Pancreas (tissue), 10 donors: ENCODE measurements around the gene PPAN. TPM values are rescaled to one million over a fixed set of nuclear protein-coding genes. Genes with fewer than 3 reads are reported as not detected.

Source experiments
- ATAC-seq, 4 donors: fragments of 200-7000 bp; cut with Tn5 transposase; one replicate each; pipeline versions ENCODE4 v1.8.0 to v1.9.1; 2020; ENCODE audit warnings: mild to moderate bottlenecking in 4 of 4, moderate library complexity in 4 of 4
- DNase-seq, 6 donors: peaks; one replicate each; pipeline ENCODE4 v3.0.0-alpha.2; 2020
- FAIRE-seq: peaks from 2 replicates; lab custom pipeline; 2012; peaks lifted over from hg19 to GRCh38; lab: Jason Lieb, UNC
- H3K27ac ChIP-seq, 4 donors: fragments of 200-600 bp; sonication (generic); 1 replicate in 3 of 4; 2 replicates in 1 of 4; pipeline versions ENCODE4 v1.5.0 to v1.8.0; 2020
- H3K27me3 ChIP-seq, 4 donors: fragments of 200-600 bp; one replicate each; pipeline ENCODE4 v1.8.0; 2021
- H3K36me3 ChIP-seq, 3 donors: fragments of 200-600 bp; sonication (generic) in 1 of 3; one replicate each; pipeline versions ENCODE4 v1.5.0 to v1.8.0; 2020 to 2021
- H3K4me1 ChIP-seq, 3 donors: fragments of 200-600 bp; one replicate each; pipeline ENCODE4 v1.8.0; 2021
- H3K4me3 ChIP-seq, 4 donors: fragments of 200-600 bp; sonication (generic) in 2 of 4; one replicate each; pipeline versions ENCODE4 v1.5.0 to v1.8.0; 2020 to 2021
- H3K9me3 ChIP-seq, 4 donors: fragments of 200-600 bp; one replicate each; pipeline ENCODE4 v1.8.0; 2021
- WGBS, 2 donors: extraction: QIAGEN DNeasy Blood & Tissue Kit; methylation state at CpG; one replicate each; pipeline ENCODE4 v1.1.7; 2013; 5-methylcytosine and 5-hydroxymethylcytosine counted together
- intact Hi-C, 3 donors: fragments of 100-400 bp; cut with DNase I; formaldehyde crosslinking; loops; one replicate each; pipeline versions ENCODE4 v1.11.1 to v1.14.2; 2022
- polyA plus RNA-seq, 2 donors: library from polyadenylated mRNA; stranded (reverse); fragments of 200-250 nt; gene quantifications; one replicate each; pipeline ENCODE4 v1.2.3, GENCODE V29; 2013
- total RNA-seq, 6 donors: library from RNA; stranded (reverse); fragmentation: NEBNext Ultra II Directional in 4 of 6; extraction: Animal tissue kit (Norgen Biotek cat#: 25700) in 4 of 6; gene quantifications; one replicate each; pipeline versions ENCODE4 v1.2.1 to v1.2.4, GENCODE V29; 2021 to 2023
- TF ChIP-seq, protein P1 (sequence below), 4 donors: fragments of 200-600 bp; sonication (generic) in 3 of 4; IDR thresholded peaks; one replicate each; pipeline versions ENCODE4 v1.5.0 to v1.8.0; 2021; ENCODE audit warnings: antibody characterized with exemption in 4 of 4
- donor health status: healthy with polysubstance abuse.
- donor health status: DM: no; HTN: no; CAD: no; lungs with moderate emphysema.
- donor health status: DM: no; HTN: no; CAD: no.
- donor health status: control.
- donor health status: control.
- donor health status: Bipolar disorder and iron deficiency.
- donor health status: DM: yes; HTN: yes; CAD: no.
- donor health status: DM: no; HTN: no; CAD: no.
- donor health status: DM: no; HTN: no; CAD: no.
- donor health status: DM: yes; HTN: yes; CAD: no.

The PPAN gene
- total and polyA plus RNA-seq, 8 donors: 9.3 to 67.9 (median 19.4) TPM

GRCh38 chr19:10139952-10140351, 33.8 kb downstream of the PPAN start:
- Histone ChIP-seq H3K9me3 (no peaks in the 10 kb centered on the region), H3K27me3 (no peaks in the 10 kb centered on the region), H3K4me3 (no peak overlapping the region), H3K36me3 (peaks cover 0 to 32% (median 0%) of the 10 kb centered on the region in 3 donors), H3K4me1 (no peaks in the 10 kb centered on the region), H3K27ac (no peak overlapping the region)
- DNase-seq (no peak), ATAC-seq (no peak), FAIRE-seq (no peak)
- TF ChIP-seq, protein P1, sequence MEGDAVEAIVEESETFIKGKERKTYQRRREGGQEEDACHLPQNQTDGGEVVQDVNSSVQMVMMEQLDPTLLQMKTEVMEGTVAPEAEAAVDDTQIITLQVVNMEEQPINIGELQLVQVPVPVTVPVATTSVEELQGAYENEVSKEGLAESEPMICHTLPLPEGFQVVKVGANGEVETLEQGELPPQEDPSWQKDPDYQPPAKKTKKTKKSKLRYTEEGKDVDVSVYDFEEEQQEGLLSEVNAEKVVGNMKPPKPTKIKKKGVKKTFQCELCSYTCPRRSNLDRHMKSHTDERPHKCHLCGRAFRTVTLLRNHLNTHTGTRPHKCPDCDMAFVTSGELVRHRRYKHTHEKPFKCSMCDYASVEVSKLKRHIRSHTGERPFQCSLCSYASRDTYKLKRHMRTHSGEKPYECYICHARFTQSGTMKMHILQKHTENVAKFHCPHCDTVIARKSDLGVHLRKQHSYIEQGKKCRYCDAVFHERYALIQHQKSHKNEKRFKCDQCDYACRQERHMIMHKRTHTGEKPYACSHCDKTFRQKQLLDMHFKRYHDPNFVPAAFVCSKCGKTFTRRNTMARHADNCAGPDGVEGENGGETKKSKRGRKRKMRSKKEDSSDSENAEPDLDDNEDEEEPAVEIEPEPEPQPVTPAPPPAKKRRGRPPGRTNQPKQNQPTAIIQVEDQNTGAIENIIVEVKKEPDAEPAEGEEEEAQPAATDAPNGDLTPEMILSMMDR (IDR thresholded peaks at IDR 0.05): no peak
- intact Hi-C loops: no loop called here
- WGBS, 2 donors: 96% methylated on average over 23 of the region's 23 CpGs

DNA sequence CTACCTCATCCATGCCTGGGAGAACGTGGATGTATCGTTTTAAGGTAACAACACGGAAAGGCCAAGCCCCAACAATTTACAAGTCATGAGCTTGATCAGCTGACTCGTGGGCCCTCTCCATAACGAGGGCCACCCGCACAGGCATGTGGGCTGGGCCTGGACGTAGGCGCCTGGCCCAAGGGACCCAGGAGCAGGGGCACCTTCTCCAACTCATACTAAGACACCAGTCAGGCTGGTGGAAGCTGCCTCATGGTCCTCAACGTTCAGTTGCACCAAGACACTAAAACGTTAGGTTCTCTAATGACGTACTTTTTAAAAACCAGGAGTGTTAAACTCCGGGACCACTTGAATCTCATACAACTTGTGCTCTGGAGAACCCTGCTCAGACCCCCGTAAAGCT, 35.3 kb downstream of the PPAN start:
- no peak overlapping the region for H3K27ac ChIP-seq
- WGBS, 2 donors: 91 to 94% methylated on average over 13 of the region's 13 CpGs

GRCh38 chr19:10141973-10142372, 35.8 kb downstream of the PPAN start:
- H3K4me3 ChIP-seq: no peak overlapping the region
- FAIRE-seq (no peak), ATAC-seq (no peak), DNase-seq (no peak)
- intact Hi-C loops: no loop called here
- H3K9me3 ChIP-seq: no peaks in the 10 kb centered on the region
- no peaks in the 10 kb centered on the region for H3K4me1 ChIP-seq
- H3K36me3 ChIP-seq: peaks cover 0 to 48% (median 6%) of the 10 kb centered on the region in 3 donors
- H3K27me3 ChIP-seq: no peaks in the 10 kb centered on the region
- no peak overlapping the region for H3K27ac ChIP-seq
- TF ChIP-seq, protein P1 (IDR thresholded peaks at IDR 0.05): no peak
- WGBS, 2 donors: 96 to 97% methylated on average over 18 of the region's 18 CpGs

More for the DNA sequence above, 35.3 kb downstream of the PPAN start:
- TF ChIP-seq, protein P1 (IDR thresholded peaks at IDR 0.05): no peak
- Histone ChIP-seq H3K4me3 (no peak overlapping the region), H3K9me3 (no peaks in the 10 kb centered on the region), H3K36me3 (peaks cover 0 to 46% (median 6%) of the 10 kb centered on the region in 3 donors), H3K4me1 (no peaks in the 10 kb centered on the region), H3K27me3 (no peaks in the 10 kb centered on the region)
- FAIRE-seq (no peak), ATAC-seq (no peak), DNase-seq (no peak)
- intact Hi-C loops: no loop called here

DNA sequence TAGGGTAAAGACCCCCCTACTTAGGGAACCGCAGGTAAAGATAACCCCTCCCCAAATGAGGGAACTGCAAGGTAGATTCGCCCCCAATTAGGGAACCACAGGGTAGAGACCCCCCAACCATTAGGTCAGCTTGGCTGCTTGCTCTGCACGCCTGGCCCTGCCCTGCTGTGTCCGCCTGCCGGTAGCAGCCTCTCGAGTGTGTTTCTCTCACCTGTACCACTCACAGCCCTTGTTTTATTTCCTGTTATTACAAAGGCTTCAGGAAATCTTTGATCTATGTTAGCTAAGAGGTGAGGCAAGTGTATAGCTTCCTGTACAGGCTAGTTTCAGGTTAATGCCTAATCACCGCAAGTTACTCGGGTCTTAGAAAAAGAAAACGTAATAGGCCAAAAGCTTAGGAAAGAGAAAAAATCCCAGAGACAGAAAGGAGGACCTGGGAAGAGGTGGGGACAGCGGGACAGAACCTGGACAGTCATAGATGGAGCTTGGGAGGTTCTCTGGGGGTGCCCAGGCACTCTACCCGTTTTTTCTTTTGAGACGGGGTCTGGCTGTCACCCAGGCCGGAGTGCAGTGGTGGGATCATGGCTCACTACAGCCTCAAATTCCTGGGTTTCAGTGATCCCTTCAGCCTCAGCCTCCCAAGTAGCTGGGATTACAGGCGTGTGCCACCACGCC, 36.7 kb downstream of the PPAN start:
- Histone ChIP-seq H3K9me3 (no peaks in the 10 kb centered on the region), H3K27ac (no peak overlapping the region), H3K4me1 (no peaks in the 10 kb centered on the region), H3K27me3 (no peaks in the 10 kb centered on the region), H3K36me3 (peaks cover 0 to 45% (median 6%) of the 10 kb centered on the region in 3 donors), H3K4me3 (no peak overlapping the region)
- intact Hi-C loops: no loop called here
- 84% methylated on average over 15 of the region's 15 CpGs for WGBS, 2 donors
- TF ChIP-seq, protein P1 (IDR thresholded peaks at IDR 0.05): no peak
- DNase-seq (no peak), ATAC-seq (peak in 2 of 4 donors; percentile 35 to 51), FAIRE-seq (no peak)

DNA sequence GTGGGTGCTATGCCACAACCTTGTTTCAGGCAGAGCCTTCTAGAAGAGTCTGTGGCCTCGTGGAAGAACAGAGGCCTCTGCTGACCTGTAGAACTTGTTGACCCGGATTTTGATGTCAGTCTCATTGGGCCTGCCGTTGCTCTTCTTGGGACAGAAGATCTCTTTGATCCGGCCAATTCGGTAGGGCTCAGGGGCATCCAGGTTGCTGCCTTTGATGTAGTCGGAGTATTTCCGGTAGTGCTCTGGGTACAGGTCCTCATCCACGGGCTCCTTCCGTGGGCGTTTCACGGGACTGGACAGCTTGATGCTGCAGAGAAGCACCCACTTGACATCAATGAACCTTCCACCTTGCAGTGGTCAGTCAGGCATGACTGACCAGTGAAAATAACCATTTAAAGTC, 37.5 kb downstream of the PPAN start:
- Histone ChIP-seq H3K4me1 (no peaks in the 10 kb centered on the region), H3K9me3 (no peaks in the 10 kb centered on the region), H3K36me3 (peaks cover 0 to 45% (median 6%) of the 10 kb centered on the region in 3 donors), H3K27ac (no peak overlapping the region), H3K4me3 (no peak overlapping the region), H3K27me3 (no peaks in the 10 kb centered on the region)
- ATAC-seq (no peak), DNase-seq (no peak), FAIRE-seq (no peak)
- WGBS, 2 donors: 86 to 87% methylated on average over 11 of the region's 11 CpGs
- TF ChIP-seq, protein P1 (IDR thresholded peaks at IDR 0.05): no peak
- intact Hi-C loops: no loop called here
